Measurements from ENCODE around the gene TMEM141.

GRCh38 chr9:136763649-136764035 lies 27.5 kb upstream of the TMEM141 start:
- TF ChIP-seq TAF1 (IDR thresholded peaks at IDR 0.05; ENCODE audit: borderline replicate concordance, insufficient read depth, low read length): no peak
- TF ChIP-seq REST (IDR thresholded peaks at IDR 0.05; ENCODE audit: insufficient read depth in 1 of 2, low read depth in 2 of 2, low read length in 2 of 2): no peak
- TF ChIP-seq POLR2AphosphoS5 (IDR thresholded peaks at IDR 0.05; ENCODE audit: low read depth, low read length): no peak
- TF ChIP-seq SIN3A (IDR thresholded peaks at IDR 0.05; ENCODE audit: borderline replicate concordance, insufficient read depth, low read length): no peak
- TF ChIP-seq FOXP2 (optimal IDR thresholded peaks at IDR 0.05; ENCODE audit: borderline replicate concordance, extremely low read depth, extremely low read length, insufficient read depth): no peak

Measured in PFSK-1 (cell line).